C4-2B (cell line): ENCODE data around the gene LUC7L.
"Not testable (repeated sequence)": the region's sequence is repeated elsewhere in the genome, so short reads cannot be mapped to it uniquely, and the experiment has no call there.

Experiments used
- ZFX ChIP-seq: fragments of 450-650 bp; IDR thresholded peaks from 2 replicates; pipeline ENCODE4 v1.6.1; 2017
- TF ChIP-seq, protein P1 (sequence below): fragments of 450-650 bp; conservative IDR thresholded peaks from 2 replicates; pipeline ENCODE4 v1.5.1; 2017; ENCODE audit warnings: mild to moderate bottlenecking

DNA sequence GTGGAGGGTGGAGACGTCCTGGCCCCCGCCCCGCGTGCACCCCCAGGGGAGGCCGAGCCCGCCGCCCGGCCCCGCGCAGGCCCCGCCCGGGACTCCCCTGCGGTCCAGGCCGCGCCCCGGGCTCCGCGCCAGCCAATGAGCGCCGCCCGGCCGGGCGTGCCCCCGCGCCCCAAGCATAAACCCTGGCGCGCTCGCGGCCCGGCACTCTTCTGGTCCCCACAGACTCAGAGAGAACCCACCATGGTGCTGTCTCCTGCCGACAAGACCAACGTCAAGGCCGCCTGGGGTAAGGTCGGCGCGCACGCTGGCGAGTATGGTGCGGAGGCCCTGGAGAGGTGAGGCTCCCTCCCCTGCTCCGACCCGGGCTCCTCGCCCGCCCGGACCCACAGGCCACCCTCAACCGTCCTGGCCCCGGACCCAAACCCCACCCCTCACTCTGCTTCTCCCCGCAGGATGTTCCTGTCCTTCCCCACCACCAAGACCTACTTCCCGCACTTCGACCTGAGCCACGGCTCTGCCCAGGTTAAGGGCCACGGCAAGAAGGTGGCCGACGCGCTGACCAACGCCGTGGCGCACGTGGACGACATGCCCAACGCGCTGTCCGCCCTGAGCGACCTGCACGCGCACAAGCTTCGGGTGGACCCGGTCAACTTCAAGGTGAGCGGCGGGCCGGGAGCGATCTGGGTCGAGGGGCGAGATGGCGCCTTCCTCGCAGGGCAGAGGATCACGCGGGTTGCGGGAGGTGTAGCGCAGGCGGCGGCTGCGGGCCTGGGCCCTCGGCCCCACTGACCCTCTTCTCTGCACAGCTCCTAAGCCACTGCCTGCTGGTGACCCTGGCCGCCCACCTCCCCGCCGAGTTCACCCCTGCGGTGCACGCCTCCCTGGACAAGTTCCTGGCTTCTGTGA is 52.5 kb downstream of the LUC7L start, which contains the start of gene HBA1:
- TF ChIP-seq, protein P1, sequence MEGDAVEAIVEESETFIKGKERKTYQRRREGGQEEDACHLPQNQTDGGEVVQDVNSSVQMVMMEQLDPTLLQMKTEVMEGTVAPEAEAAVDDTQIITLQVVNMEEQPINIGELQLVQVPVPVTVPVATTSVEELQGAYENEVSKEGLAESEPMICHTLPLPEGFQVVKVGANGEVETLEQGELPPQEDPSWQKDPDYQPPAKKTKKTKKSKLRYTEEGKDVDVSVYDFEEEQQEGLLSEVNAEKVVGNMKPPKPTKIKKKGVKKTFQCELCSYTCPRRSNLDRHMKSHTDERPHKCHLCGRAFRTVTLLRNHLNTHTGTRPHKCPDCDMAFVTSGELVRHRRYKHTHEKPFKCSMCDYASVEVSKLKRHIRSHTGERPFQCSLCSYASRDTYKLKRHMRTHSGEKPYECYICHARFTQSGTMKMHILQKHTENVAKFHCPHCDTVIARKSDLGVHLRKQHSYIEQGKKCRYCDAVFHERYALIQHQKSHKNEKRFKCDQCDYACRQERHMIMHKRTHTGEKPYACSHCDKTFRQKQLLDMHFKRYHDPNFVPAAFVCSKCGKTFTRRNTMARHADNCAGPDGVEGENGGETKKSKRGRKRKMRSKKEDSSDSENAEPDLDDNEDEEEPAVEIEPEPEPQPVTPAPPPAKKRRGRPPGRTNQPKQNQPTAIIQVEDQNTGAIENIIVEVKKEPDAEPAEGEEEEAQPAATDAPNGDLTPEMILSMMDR = not testable (repeated sequence)
- TF ChIP-seq ZFX = not testable (repeated sequence)
